Peyer's patch (tissue), 4 donors: Measurements from ENCODE around the gene SDHAF1. TPM values are rescaled to one million over a fixed set of nuclear protein-coding genes. Genes with fewer than 3 reads are reported as not detected.
"Not testable (repeated sequence)": the region's sequence is repeated elsewhere in the genome, so short reads cannot be mapped to it uniquely, and the experiment has no call there.

Experiments used
- DNase-seq, 3 donors: peaks; one replicate each; pipeline ENCODE4 v3.0.0-alpha.2; 2017 to 2019
- H3K27ac ChIP-seq, 4 donors: fragments of 200-600 bp; sonication (generic); one replicate each; pipeline ENCODE4 v1.5.1; 2016 to 2019
- H3K27me3 ChIP-seq, 2 donors: fragments of 200-600 bp; sonication (generic); one replicate each; pipeline ENCODE4 v1.5.1; 2019
- H3K36me3 ChIP-seq, 3 donors: fragments of 200-600 bp; sonication (generic); one replicate each; pipeline ENCODE4 v1.5.1; 2016 to 2019
- H3K4me1 ChIP-seq, 4 donors: fragments of 200-600 bp; sonication (generic); one replicate each; pipeline ENCODE4 v1.5.1; 2016 to 2019
- H3K4me3 ChIP-seq, 4 donors: fragments of 200-600 bp; sonication (generic); 1 replicate in 3 of 4; 2 replicates in 1 of 4; pipeline ENCODE4 v1.5.1; 2016 to 2019; ENCODE audit warnings: mild to moderate bottlenecking in 1 of 4
- H3K9me3 ChIP-seq, 4 donors: fragments of 200-600 bp; sonication (generic); one replicate each; pipeline ENCODE4 v1.5.1; 2016 to 2019; ENCODE audit warnings: mild to moderate bottlenecking in 1 of 4
- CTCF ChIP-seq, 6 experiments: fragments of 450-650 bp in 4 of 6; fragments of 200-600 bp in 2 of 6; sonication (generic) in 1 of 6; IDR thresholded peaks; one replicate each; pipeline ENCODE4 v1.5.1; 2017 to 2019; ENCODE audit warnings: antibody characterized with exemption in 6 of 6, mild to moderate bottlenecking in 3 of 6, moderate library complexity in 1 of 6
- POLR2A ChIP-seq, 2 donors: fragments of 450-650 bp; IDR thresholded peaks; one replicate each; pipeline ENCODE4 v1.5.1; 2017; ENCODE audit warnings: antibody characterized with exemption in 2 of 2, mild to moderate bottlenecking in 2 of 2, moderate library complexity in 2 of 2
- small RNA-seq, 2 donors: library from RNA; depleted of rRNA; stranded (forward); fragments of <200 nt; gene quantifications; one replicate each; pipeline ENCODE3, GENCODE V24; 2016
- total RNA-seq, 4 donors: library from RNA; depleted of rRNA; stranded (reverse); fragments of >200 nt; gene quantifications; one replicate each; pipeline ENCODE4 v1.1.0, GENCODE V29; 2016

Gene SDHAF1
- total RNA-seq, 4 donors from 2014 or later = 15.7 to 48.0 (median 39.1) TPM

GRCh38 chr19:36040495-36040894 lies 45.5 kb downstream of the SDHAF1 start:
- no peak for DNase-seq
- H3K4me1 ChIP-seq = peaks cover 0 to 5% (median 0%) of the 10 kb centered on the region in 4 donors
- TF ChIP-seq CTCF (IDR thresholded peaks at IDR 0.05) (no peak), POLR2A (IDR thresholded peaks at IDR 0.05) (no peak)
- no peaks in the 10 kb centered on the region for H3K9me3 ChIP-seq
- H3K27ac ChIP-seq = no peak overlapping the region
- peaks cover 0 to 10% (median 0%) of the 10 kb centered on the region in 3 donors for H3K36me3 ChIP-seq
- no peak overlapping the region for H3K4me3 ChIP-seq
- H3K27me3 ChIP-seq = no peaks in the 10 kb centered on the region

- not testable (repeated sequence) for H3K4me1 ChIP-seq, H3K9me3 ChIP-seq, H3K4me3 ChIP-seq, DNase-seq, H3K27me3 ChIP-seq
- Histone ChIP-seq H3K36me3 (peaks cover 0 to 10% (median 0%) of the 10 kb centered on the region in 3 donors), H3K27ac (peak overlapping the region in 2 of 4 donors; percentile 12 to 64)
These were observed 46.1 kb downstream of the SDHAF1 start for GRCh38 chr19:36041092-36041491.

- Histone ChIP-seq H3K9me3 (no peaks in the 10 kb centered on the region), H3K36me3 (peaks cover 0 to 10% (median 0%) of the 10 kb centered on the region in 3 donors), H3K4me3 (no peak overlapping the region), H3K27ac (peak overlapping the region in 2 of 4 donors; percentile 12 to 64), H3K4me1 (peaks cover 0 to 5% (median 0%) of the 10 kb centered on the region in 4 donors), H3K27me3 (no peaks in the 10 kb centered on the region)
- no peak for TF ChIP-seq CTCF (IDR thresholded peaks at IDR 0.05)
- TF ChIP-seq POLR2A (IDR thresholded peaks at IDR 0.05) = no peak
- no peak for DNase-seq
These were observed 46.8 kb downstream of the SDHAF1 start for GRCh38 chr19:36041831-36042230.

- Histone ChIP-seq H3K27me3 (no peaks in the 10 kb centered on the region), H3K4me3 (no peak overlapping the region), H3K4me1 (peaks cover 0 to 5% (median 0%) of the 10 kb centered on the region in 4 donors), H3K27ac (peak overlapping the region in 1 of 4 donors; percentile 10), H3K9me3 (no peaks in the 10 kb centered on the region), H3K36me3 (peaks cover 0 to 6% (median 0%) of the 10 kb centered on the region in 3 donors)
- TF ChIP-seq POLR2A (IDR thresholded peaks at IDR 0.05) (no peak), CTCF (IDR thresholded peaks at IDR 0.05) (no peak)
- DNase-seq = no peak
These were observed 49.0 kb downstream of the SDHAF1 start for GRCh38 chr19:36043952-36044351.

Small RNA genes lying within 50 kb of the gene (small RNA-seq; reads per million reads assigned to genes)
- 0 reads per million in 2 donors for gene AF038458.1

Other genes with a start within 250 kb of the SDHAF1 start
- gene U2AF1L4, start 249.8 kb upstream of the SDHAF1 start, total RNA-seq = 10 to 100 TPM; 14.5 to 70.5 (median 34.6) TPM
- 10 to 100 TPM in 3 of 4 donors, 1 to 10 TPM in 1; 8.3 to 48.2 (median 40.6) TPM for gene PSENEN, start 249.5 kb upstream of the SDHAF1 start, total RNA-seq
- 10 to 100 TPM; 11.6 to 30.5 (median 20.2) TPM for gene LIN37, start 246.6 kb upstream of the SDHAF1 start, total RNA-seq
- gene HSPB6, start 238.2 kb upstream of the SDHAF1 start, total RNA-seq = 10 to 100 TPM in 2 of 4 donors, 1 to 10 TPM in 2; 9.2 to 19.8 (median 13.6) TPM
- gene PROSER3, start 237.0 kb upstream of the SDHAF1 start, total RNA-seq = 10 to 100 TPM in 3 of 4 donors, 1 to 10 TPM in 1; 6.0 to 36.8 (median 27.2) TPM
- gene ARHGAP33, start 219.6 kb upstream of the SDHAF1 start, total RNA-seq = 100 to 1,000 TPM in 1 of 4 donors, 10 to 100 TPM in 2, 1 to 10 TPM in 1; 8.6 to 166 (median 20.0) TPM
- gene PRODH2, start 182.3 kb upstream of the SDHAF1 start, total RNA-seq = not detected
- not detected for gene NPHS1, start 142.7 kb upstream of the SDHAF1 start, total RNA-seq
- gene KIRREL2, start 138.3 kb upstream of the SDHAF1 start, total RNA-seq = 1 to 10 TPM in 1 of 4 donors, not detected in 3; 1.7 TPM
- 1 to 10 TPM in 3 of 4 donors, under 1 TPM in 1; 0.53 to 8.3 (median 1.7) TPM for gene APLP1, start 126.6 kb upstream of the SDHAF1 start, total RNA-seq
- gene NFKBID, start 94.6 kb upstream of the SDHAF1 start, total RNA-seq = 10 to 100 TPM in 3 of 4 donors, 1 to 10 TPM in 1; 8.4 to 38.0 (median 23.6) TPM
- 1 to 10 TPM in 1 of 4 donors, not detected in 3; 9.7 TPM for gene HCST, start 92.7 kb upstream of the SDHAF1 start, total RNA-seq
- gene TYROBP, start 86.9 kb upstream of the SDHAF1 start, total RNA-seq = 10 to 100 TPM in 3 of 4 donors, 1 to 10 TPM in 1; 4.2 to 56.1 (median 20.2) TPM
- 10 to 100 TPM in 3 of 4 donors, 1 to 10 TPM in 1; 8.3 to 34.4 (median 22.1) TPM for gene LRFN3, start 58.8 kb upstream of the SDHAF1 start, total RNA-seq
- 1 to 10 TPM in 2 of 4 donors, under 1 TPM in 1, not detected in 1; 0.67 to 6.8 (median 6.1) TPM for gene SYNE4, start 13.6 kb downstream of the SDHAF1 start, total RNA-seq
- 10 to 100 TPM; 26.4 to 56.9 (median 39.8) TPM for gene ALKBH6, start 19.0 kb downstream of the SDHAF1 start, total RNA-seq
- gene CLIP3, start 37.7 kb downstream of the SDHAF1 start, total RNA-seq = 1 to 10 TPM; 1.8 to 9.8 (median 5.2) TPM
- gene THAP8, start 59.1 kb downstream of the SDHAF1 start, total RNA-seq = 10 to 100 TPM in 2 of 4 donors, 1 to 10 TPM in 2; 4.9 to 12.4 (median 8.2) TPM
- 10 to 100 TPM in 1 of 4 donors, 1 to 10 TPM in 3; 1.1 to 15.7 (median 2.9) TPM for gene WDR62, start 59.7 kb downstream of the SDHAF1 start, total RNA-seq
- gene OVOL3, start 116.0 kb downstream of the SDHAF1 start, total RNA-seq = not detected
- 10 to 100 TPM; 20.7 to 32.0 (median 26.8) TPM for gene POLR2I, start 119.7 kb downstream of the SDHAF1 start, total RNA-seq
- 10 to 100 TPM; 59.7 to 81.7 (median 69.1) TPM for gene TBCB, start 120.3 kb downstream of the SDHAF1 start, total RNA-seq
- gene CAPNS1, start 144.9 kb downstream of the SDHAF1 start, total RNA-seq = 100 to 1,000 TPM; 131 to 320 (median 263) TPM
- 10 to 100 TPM in 2 of 4 donors, 1 to 10 TPM in 2; 1.8 to 19.8 (median 6.6) TPM for gene COX7A1, start 157.3 kb downstream of the SDHAF1 start, total RNA-seq
- gene ZNF565, start 219.5 kb downstream of the SDHAF1 start, total RNA-seq = 1 to 10 TPM; 3.0 to 9.2 (median 4.9) TPM
- gene ZNF146, start 219.9 kb downstream of the SDHAF1 start, total RNA-seq = 10 to 100 TPM; 43.2 to 71.0 (median 43.6) TPM